Effector CD8-positive, alpha-beta T cell (primary cell): ENCODE data around the gene SCLT1.
A peak's percentile ranks its signal among the peaks of the same experiment; 100 is the strongest.
"Not testable (repeated sequence)": the region's sequence is repeated elsewhere in the genome, so short reads cannot be mapped to it uniquely, and the experiment has no call there.

Experiments
- DNase-seq: peaks from one replicate; lab custom pipeline; 2025; lab: John Stamatoyannopoulos, UW
- total RNA-seq, 4 experiments: gene quantifications; one replicate each; lab custom pipeline; 2026; lab: John Stamatoyannopoulos, UW

Gene SCLT1
- 38.6 to 39.4 (median 39.1) reads per million in 4 experiments for total RNA-seq

DNA sequence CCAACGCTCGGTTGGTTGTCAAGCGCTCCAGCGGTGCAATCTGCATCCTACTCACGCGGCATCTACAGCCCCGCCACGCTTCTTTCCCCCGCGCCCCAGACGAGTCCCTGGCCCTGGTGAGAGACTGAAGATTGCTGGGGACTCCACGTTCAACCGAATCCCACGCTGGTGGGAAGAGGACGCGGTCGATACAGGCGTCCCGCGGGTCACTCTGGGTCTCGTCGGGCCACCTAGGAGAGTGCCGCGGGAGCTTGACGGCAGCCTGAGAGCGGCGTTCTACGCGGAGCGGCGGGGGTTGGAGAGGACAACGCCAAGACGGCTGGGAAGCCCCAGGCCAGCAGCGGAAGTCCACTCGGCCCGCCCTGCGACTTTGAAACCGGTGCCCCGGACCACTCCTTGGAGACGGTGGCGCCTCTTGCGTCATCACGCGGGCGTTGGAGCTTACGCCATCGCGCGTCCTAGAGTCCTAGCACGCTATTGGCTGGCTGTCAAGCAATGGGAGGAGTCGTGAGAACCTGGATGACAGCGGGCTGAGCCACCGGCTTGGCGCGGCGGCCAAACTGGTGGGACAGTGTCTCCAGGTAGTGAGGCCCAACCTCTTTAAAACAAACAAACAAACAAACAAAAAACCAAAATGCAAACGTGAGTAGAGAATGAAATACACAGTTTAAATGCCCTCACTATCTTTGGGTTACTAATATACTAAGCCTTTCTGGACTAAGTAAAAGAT lies at the start of gene SCLT1:
Gene SCLT1, minus strand, starts transcription at position 349 of the 730 bp plus-strand sequence. CDS start 436 bp downstream, outside the sequence.
- DNase-seq = peak; percentile 93

- DNase-seq = no peak
Observed at GRCh38 chr4:129140521-129140920, 47.2 kb upstream of the SCLT1 start.

DNA sequence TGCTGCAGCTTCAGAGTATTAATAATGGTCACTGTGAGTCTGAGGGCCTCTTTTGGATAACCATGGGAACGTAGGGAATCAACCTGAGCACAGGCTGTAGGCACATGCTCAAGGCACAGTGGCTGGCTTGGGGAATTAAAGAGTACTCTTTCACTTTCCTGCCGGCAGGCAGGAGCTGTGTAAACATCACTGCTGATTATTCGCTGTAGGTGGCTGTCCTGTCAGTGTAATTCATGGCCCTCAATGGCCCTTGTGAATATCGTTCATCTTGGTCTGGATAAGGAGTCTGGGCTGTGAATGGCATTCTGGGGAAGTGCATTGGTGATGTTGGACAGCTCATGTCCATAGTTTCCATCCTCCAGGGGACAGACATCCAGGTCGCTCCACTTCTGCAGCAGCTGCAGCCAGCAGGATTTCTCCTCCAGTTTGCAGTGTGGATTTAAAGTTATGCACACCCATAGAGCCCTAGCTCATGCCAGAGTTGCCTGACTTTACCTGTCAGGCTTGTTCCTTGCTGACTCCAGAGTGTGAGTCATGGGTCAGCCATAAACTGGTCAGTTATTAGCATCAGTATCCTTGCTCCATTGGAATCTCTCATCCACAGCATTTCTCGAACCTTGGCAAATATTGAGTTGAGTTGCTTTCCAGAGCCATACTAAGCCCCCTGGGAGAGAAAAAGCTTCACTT lies 45.6 kb upstream of the SCLT1 start:
- DNase-seq = no peak

- no peak for DNase-seq
Observed at GRCh38 chr4:129136433-129136832, 43.1 kb upstream of the SCLT1 start.

- DNase-seq = no peak
Observed at GRCh38 chr4:129131343-129131742, 38.0 kb upstream of the SCLT1 start.

GRCh38 chr4:129129143-129129542 lies 35.8 kb upstream of the SCLT1 start:
- DNase-seq = no peak

- DNase-seq = not testable (repeated sequence)
Observed at GRCh38 chr4:129126614-129127013, 33.3 kb upstream of the SCLT1 start.

GRCh38 chr4:129117705-129118104 lies 24.4 kb upstream of the SCLT1 start:
- DNase-seq = no peak

DNA sequence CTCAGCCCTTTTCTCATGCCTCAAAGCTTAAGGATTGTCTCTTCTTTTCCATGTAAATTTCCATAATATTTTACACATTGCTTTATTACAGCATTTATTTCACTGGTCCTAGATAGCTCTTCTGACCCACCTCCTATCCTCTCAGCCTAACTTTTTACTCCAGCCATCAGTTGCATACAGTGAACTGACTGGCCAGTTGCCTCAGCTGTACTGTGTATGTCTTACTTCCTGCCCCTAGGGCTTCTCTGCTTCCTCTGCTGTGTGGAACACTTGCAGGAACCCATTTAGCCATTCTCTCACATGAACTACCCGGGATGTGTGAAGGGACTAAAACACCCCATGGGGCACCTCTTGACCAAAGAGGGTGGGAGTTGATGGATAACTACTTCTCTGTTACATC lies 20.6 kb upstream of the SCLT1 start:
- DNase-seq = no peak

DNA sequence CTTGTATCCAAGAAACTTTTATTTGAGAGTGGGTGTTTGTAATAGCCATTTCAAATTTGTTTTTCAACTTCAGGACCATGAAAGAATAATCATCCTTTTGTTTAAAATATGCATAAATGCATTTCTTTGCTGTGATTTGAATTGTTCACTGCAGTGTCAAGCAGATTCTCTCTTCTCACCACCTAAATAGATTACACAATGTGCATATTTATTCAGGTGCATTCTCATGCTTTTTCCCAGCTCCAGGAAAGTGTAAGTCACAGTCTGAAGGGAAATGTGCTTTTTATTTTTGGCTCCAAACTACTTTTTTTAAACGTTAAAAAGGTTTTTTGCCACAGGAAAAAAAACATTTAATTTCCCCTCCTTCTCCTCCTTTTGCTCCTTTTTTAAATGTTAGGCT lies 20.1 kb upstream of the SCLT1 start:
- DNase-seq = no peak

- DNase-seq = no peak
Observed at GRCh38 chr4:129111919-129112318, 18.6 kb upstream of the SCLT1 start.

DNA sequence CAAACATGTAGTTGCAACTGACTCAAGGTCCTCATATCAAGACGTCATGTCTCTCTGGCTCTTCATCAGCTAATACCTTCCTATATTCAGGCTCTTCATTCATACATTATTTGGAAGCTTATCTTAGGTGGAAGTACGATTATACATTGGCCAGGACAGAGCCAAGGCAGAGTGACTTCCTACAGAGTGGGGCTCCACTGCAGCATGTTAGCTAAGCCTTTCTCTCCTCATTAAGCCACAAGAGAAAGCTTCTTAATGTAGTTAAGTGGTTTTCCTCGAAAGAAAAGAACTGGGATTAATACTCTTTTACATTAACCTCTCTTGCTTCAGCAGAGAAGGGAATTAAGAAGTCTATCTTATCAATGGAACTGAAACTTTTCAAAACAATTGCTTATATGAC lies 17.6 kb upstream of the SCLT1 start:
- DNase-seq = no peak

DNA sequence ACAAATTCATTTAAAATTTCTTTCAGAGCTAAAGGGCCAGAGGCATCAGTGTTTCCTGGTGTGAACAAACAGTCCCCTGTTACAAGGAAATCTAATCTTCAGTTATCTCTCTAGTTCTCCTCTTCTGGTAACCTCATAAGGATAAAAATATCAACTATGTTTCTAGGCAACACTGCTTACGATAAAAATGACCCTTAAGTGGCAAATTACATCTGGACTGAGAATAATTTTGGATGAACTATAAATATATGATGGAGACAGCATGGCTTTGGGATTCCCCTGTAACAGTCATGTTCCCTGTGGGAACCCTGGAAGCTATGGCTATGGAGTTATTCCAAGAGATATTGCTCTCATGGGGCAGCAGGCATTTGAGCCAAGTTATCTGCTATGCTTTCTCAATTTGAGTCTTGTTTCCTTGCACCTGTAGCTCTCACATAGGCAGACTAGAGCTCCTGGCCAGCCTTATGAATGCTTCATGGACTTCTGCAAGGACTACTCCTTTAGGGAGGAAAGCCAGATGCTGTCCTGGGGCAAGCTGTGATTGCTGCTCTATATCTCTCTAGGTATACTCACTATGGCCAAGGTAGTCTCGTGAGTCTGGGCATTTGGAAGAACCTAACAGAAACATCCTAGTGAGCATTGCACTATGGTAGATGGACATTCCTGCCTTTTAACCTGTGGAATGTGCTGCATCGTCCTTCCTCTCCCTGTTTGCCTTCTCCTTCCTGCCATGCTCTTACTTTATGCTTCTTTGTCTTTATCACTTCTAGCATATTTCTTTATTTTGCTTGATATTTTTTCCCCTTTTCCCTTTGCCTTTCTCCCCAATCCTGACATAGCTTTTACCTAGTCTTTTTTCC lies 16.9 kb upstream of the SCLT1 start:
- no peak for DNase-seq

- no peak for DNase-seq
Observed at GRCh38 chr4:129098531-129099001, 5.2 kb upstream of the SCLT1 start.

GRCh38 chr4:129095811-129096454 lies 2.6 kb upstream of the SCLT1 start, which contains the start of gene C4orf33:
TSS of gene C4orf33 (plus strand) at chr4:129096152. CDS start at chr4:129102611, 6,459 bp downstream.
- peak; percentile 46 for DNase-seq

GRCh38 chr4:129094347-129094746 lies 1.0 kb upstream of the SCLT1 start:
- DNase-seq = no peak

- no peak for DNase-seq
Observed at GRCh38 chr4:129092631-129093190, 628 bp downstream of the SCLT1 start.

DNA sequence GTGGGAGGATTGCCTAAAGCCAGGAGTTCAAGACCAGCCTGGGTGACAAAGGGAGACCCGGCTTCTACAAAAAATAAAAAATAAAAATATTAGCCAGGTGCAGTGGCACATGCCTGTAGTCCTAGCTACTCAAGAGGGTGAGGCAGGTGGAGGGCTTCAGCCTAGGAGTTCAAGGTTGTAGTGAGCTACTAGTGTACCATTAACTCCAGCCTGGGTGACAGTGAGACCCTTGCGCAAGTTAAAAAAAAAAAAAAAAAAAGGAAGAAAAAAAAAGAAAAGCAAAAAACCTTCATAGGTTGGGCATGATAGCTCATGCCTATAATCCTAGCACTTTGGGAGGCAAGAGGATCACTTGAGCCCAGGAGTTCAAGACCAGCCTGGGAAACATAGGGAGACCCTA lies 5.8 kb downstream of the SCLT1 start:
- no peak for DNase-seq

- no peak for DNase-seq
Observed at GRCh38 chr4:129085472-129085871, 7.9 kb downstream of the SCLT1 start.

- no peak for DNase-seq
Observed at GRCh38 chr4:129082302-129082701, 11.0 kb downstream of the SCLT1 start.

GRCh38 chr4:129080129-129080528 lies 13.2 kb downstream of the SCLT1 start:
- DNase-seq = no peak
